GM19395 (cell line): ENCODE results near the gene GNAZ.
"Not testable (repeated sequence)": the region's sequence is repeated elsewhere in the genome, so short reads cannot be mapped to it uniquely, and the experiment has no call there.

ENCODE experiments used
- ATAC-seq: cut with Tn5 transposase; IDR thresholded peaks from one replicate; pipeline ENCODE4 v1.9.1; 2021; ENCODE audit warnings: mild to moderate bottlenecking, moderate library complexity; ENCODE audit not compliant: unreplicated experiment

Gene GNAZ

GRCh38 chr22:23070418-23071229 lies at the start of gene GNAZ:
Gene GNAZ (plus strand): TSS chr22:23070519. CDS start chr22:23095696, 25,177 bp downstream.
- ATAC-seq, result no peak

GRCh38 chr22:23020659-23021293 lies 49.5 kb upstream of the GNAZ start:
- ATAC-seq, result no peak

- not testable (repeated sequence) for ATAC-seq
These were observed 48.5 kb upstream of the GNAZ start for GRCh38 chr22:23021660-23022353.

DNA sequence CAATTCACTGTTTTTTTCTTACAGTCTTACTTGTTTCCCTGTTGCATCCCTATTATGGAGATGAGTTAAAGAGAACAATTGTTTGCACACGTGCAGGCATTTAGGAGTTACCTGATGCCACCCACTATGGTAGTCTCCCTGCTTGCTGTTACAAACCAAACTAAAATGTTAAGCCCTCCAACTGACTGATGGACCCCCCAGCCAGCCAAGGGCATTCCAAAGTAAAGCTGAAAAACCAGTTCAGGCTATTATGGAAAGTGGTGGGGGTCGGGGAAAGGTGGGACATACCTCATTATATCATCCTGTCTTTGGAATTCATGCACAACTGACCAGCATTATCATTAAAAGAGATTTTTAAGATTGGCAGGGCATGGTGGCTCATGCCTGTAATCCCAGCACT lies 47.0 kb upstream of the GNAZ start:
- no peak for ATAC-seq

DNA sequence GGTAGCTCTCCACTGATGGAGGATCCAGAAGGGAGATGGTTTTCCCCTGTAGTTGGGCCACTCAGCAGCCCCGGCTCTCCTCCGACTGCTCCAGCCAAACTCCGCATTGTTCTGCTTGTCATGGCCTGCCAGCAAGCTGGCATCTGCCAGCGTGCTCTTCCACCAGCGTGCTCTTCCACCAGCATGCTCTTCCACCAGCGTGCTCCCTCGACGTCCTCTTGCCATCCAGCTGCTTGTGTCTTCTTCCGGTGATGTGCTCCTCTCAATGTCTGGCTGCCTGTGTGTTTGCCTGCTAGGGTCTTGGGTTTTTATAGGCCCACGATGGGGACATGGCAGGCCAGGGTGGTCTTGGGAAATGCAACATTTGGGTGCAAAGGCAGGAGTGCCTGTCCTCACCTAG lies 43.5 kb upstream of the GNAZ start:
- no peak for ATAC-seq

DNA sequence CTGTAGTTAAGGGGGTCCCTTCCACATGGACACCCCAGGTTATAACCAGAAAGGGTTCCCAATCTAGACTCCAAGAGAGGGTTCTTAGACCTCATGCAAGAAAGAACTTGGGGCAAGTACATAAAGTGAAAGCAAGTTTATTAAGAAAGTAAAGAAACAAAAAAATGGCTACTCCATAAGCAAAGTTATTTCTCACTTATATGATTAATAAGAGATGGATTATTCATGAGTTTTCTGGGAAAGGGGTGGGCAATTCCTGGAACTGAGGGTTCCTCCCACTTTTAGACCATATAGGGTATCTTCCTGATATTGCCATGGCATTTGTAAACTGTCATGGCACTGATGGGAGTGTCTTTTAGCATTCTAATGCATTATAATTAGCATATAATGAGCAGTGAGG lies 42.5 kb upstream of the GNAZ start:
- ATAC-seq, result not testable (repeated sequence)

DNA sequence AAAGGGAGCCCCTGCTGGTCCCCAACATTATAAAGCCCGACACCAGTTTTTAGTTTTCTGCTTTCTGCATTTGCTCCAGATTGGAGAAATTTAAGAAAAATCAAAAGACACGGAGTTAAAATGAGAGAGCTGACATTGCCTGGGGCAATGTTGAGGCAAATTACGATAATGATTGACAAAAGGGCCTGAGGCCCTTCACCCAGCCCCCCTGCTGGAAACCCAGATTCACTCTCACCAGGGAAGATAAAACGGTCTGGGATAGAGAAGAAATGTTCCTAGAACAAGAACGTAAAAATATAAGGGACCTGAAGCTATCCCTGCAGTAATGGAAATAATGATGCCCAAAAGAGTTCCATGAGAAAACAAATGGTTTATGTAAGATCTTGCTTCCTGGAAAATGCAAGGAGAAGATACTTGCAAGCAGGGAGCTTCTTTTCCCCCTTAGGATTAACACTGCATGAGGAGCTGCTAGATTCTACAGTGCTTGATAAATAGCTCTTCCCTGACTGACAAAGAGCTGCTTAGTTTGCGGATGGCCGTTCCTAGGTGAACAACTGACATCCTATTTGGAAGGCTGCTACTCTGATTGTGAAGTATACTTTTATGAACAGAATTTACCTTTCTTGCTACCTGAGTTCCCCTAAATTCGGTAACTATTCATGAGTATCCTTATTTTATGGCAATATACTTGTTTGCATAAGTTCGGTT lies 40.6 kb upstream of the GNAZ start:
- no peak for ATAC-seq

DNA sequence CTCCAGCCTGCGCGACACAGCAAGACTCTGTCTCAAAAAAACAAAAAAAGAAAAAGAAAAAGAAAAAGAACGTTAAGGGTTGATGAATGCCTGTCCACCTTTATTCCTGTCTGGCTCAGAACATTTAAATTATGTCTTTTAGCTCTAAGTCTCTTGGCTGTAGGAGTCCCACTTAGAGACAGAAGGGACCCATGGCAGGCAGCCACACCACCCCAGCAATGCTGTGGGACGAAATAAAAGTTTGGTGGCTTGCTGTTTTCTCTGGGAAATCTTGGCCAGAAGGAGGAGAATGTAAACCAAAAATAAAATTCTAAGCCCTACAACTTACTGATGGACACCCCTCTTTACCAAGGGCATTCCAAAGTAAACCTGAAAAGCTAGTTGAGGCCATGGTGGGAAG lies 38.9 kb upstream of the GNAZ start:
- no peak for ATAC-seq

DNA sequence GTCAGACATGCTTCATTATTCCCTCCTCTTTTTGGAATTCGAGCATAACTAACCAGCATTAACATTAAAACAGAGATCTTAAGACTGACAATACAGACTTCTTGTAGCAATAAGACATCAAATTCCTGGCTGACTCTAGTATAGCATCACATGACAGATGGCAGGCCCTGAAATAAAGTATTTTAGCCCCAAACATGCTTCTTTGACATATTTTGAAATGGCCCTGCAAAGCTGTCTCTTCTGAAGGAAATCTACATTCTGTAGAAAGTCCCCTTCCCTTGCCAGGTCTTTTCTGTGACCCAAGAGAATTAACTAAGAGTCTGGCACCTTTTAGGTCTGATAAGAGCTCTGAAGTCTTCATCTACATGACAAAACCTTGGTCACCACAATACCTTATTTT lies 38.5 kb upstream of the GNAZ start:
- ATAC-seq, result no peak

DNA sequence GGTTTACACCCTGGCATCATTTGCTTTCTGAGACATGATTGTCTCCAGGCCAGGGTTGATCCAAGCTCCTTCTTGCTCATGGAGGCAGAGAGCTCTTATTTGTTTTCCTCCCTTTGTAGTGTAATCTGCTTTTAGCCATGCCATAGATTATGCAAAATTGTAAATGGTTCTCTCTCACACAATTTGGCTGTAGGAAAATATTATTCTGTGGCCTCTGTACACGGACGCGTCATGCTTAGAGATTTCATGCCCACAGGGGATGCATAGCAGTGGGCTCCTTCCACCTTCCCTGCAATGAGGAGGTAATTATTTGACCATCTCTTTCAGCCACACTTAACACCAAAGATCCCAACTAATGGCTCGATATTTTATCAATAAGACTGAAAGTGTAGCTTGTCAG lies 37.7 kb upstream of the GNAZ start:
- no peak for ATAC-seq

DNA sequence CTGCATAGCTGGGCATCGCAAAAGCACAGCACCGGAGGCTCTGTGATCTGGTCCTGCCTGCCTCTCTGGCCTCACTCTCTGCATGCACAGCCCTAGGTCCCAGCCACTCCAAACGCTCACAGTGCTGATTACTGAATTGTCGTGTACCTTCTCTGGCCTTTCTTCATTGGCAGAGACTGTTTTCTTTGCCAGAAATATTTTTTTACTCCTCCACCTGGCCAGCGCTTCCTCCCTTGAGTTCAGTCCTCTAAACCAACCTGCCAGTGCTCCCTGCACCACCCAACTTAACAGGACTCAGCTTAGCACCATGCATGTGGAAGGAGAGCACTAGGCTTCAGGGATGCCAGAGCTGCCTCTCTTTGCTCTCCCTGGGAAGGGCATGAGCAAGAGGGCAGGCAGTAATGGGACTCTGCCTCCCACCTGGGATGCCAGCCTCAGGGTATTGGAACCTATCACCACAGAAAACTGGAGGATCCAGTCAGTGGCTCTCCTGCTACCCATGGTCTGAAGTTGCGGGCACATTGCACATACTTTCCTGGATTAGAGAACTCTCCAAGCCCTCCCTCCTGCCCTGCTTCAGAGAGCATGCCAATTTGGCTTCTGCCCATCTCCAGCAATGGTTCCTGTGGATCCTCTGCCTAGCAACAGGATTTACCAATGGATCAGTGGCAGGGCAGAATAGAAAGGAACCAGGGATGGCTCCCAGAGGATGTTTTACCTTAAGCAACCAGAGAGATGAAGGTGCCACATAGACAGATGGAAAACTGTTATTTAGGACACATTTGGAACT lies 37.0 kb upstream of the GNAZ start:
- no peak for ATAC-seq

DNA sequence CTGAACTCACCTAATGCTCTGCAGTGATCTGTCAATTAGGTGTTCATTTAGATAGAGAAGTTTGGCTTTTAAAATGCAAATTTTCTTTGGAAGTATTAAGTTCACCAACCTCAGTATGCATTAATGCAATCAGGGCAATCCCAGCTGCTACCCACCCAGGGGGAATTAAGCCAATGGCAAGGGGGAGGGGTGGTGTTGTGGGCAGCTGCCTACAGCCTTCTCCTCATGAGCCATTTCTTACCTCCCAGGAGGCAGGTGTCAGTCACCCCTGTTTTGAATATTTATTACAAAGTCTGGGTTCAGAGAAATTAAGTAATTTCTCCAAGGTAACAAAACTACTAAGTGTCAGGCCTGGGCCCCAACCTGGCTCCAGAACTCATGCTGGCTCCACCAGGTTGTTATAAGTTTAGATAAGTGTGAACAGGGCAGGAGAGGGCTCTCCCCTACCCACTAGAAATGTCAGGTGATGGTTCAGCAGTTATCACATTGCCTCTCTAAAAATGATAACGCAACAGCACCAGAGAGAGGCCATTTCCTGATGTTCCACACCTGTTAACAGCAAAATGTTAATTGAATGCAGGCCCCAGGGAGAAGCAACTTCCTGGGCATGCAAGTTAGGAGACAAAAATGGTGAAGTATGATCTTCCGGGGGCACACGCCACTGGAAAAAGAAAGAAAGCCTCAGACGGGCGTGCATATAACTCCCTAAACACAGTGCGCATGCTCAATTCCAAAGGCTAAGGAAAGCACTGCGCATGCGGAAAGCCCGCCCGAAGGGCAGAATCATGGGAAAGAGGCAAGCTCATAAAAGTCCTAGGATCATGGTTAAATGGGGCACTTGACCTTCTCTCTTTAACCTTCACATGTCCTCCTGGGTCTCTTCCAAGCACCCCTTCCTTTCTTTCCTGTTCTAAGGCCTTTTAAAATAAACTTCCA lies 35.4 kb upstream of the GNAZ start:
- no peak for ATAC-seq

DNA sequence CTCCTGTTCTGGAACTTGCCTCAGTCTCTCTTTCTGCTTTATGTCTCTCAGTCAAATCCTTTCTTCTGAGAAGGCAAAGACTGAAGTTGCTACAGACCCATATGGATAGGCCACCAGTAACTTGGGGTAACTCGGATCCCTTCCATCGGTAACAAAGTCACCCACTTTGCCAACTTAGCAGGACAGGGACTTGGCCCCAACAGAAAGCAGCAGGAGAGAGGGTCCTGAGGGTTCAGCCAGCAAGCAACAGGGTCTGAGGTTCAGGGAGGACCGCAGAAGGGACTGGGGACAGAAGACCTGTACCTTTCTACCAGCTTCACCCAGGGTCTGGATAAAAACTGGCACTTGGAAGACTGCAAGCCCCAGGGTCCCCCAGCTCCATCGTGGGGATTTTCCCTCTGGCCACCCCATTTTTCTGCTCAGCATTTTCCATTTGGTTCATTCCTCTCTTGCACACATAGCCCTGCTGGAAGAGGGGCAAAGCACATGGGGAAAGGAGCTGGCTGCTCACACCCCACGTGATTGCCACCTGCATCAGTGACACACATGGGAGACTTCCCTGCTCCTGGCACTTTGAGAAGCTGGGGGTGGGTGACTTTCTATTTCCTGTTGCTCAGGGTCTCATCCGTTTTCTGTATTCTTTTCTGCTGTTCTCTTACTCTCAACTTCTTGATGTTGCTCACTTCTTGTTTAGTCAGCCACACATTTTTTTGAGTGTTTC lies 34.6 kb upstream of the GNAZ start:
- ATAC-seq, result no peak

- no peak for ATAC-seq
These were observed 33.5 kb upstream of the GNAZ start for GRCh38 chr22:23036684-23037428.

DNA sequence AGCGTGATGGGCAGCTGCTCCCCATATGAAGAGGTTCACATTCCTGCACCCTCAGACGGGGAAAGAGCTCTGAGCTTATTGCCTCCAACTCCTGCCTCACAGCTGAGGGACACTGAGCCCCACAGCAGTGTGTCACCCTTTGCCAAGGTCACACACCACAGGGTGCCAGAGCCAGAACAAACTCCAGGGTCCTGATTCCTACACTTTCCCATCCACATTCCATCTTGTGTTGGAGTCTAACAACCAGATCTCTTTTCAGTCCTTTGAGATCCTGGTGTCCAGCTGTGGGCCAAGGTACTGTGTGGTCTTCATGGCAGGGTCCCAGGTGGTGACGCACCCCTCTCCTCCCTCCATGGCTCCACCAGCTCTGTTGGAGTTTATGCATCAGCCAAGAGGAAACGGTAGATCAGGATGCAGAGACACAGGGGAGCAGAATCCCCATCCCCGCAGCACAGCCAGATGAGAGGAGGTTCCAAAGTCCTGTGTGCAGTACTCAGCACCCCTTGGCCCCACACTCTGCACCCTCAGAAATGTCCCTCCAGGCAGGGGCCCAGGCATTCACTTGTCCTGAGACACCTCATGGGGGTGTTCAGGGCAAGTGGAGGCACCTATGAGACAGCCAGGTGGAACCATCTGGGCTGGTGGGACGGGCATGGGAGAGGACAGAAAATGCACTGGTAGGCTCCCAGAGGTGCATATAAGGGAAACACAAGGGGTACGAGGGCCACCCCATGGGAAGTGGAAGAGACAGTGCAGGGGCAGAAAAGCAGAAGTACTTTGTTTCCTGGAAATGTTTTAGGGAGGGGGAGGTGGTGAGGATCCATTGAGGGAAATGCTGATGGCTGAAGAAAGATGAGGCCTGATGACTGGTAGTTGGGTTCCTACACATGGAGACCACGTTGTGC lies 32.6 kb upstream of the GNAZ start:
- no peak for ATAC-seq

- no peak for ATAC-seq
These were observed 32.0 kb upstream of the GNAZ start for GRCh38 chr22:23038334-23038642.

GRCh38 chr22:23038902-23039301 lies 31.4 kb upstream of the GNAZ start:
- no peak for ATAC-seq
